A673 (cell line): Measurements from ENCODE around the gene CALCR.

ENCODE experiments used
- EZH2 ChIP-seq: fragments of 200-600 bp; sonication (generic); IDR thresholded peaks from 2 replicates; pipeline ENCODE4 v1.6.1; 2017; ENCODE audit warnings: borderline replicate concordance, low read depth, mild to moderate bottlenecking, mixed read lengths, antibody characterized with exemption, low read length; ENCODE audit not compliant: poor library complexity, severe bottlenecking
- TF ChIP-seq, protein P1 (sequence below): fragments of 300-800, 200-600 bp; sonication (generic); conservative IDR thresholded peaks from 2 replicates; pipeline ENCODE4 v1.5.1; 2017; ENCODE audit warnings: low read depth, mild to moderate bottlenecking, antibody characterized with exemption, low read length, moderate library complexity, mixed read lengths

DNA sequence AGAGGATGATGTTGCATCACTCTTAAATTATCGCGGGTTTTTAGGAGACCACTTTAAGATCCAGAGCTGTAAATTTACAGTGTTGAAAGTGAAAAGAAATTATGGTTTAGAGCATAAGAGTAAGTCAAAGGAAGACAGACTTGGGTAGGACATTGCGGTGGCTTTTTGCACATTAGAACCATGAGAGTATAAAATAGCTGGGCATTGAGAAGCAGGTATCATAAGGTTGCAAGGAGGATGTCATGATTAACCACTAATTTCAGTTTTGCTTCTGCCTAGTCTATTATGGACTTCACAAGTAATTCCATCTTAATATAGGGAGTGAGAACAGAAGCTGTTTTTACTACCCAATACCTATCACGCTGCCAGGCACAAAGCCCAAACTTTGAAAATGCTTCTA, 57.7 kb downstream of the CALCR start:
- TF ChIP-seq, protein P1, sequence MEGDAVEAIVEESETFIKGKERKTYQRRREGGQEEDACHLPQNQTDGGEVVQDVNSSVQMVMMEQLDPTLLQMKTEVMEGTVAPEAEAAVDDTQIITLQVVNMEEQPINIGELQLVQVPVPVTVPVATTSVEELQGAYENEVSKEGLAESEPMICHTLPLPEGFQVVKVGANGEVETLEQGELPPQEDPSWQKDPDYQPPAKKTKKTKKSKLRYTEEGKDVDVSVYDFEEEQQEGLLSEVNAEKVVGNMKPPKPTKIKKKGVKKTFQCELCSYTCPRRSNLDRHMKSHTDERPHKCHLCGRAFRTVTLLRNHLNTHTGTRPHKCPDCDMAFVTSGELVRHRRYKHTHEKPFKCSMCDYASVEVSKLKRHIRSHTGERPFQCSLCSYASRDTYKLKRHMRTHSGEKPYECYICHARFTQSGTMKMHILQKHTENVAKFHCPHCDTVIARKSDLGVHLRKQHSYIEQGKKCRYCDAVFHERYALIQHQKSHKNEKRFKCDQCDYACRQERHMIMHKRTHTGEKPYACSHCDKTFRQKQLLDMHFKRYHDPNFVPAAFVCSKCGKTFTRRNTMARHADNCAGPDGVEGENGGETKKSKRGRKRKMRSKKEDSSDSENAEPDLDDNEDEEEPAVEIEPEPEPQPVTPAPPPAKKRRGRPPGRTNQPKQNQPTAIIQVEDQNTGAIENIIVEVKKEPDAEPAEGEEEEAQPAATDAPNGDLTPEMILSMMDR, result no peak
- TF ChIP-seq EZH2, result no peak
